Glomerular endothelial cell (primary cell): Measurements from ENCODE around the gene MFN1. TPM values are rescaled to one million over a fixed set of nuclear protein-coding genes. Genes with fewer than 3 reads are reported as not detected.

ENCODE experiments used
- DNase-seq: peaks from one replicate; pipeline ENCODE4 v3.0.0-alpha.2; 2011; ENCODE audit warnings: low read depth, low spot score; ENCODE audit errors: extremely low read depth
- total RNA-seq: library from RNA; depleted of rRNA; stranded (reverse); fragments of >200 nt; gene quantifications from 2 replicates; pipeline ENCODE4 v1.2.3, GENCODE V29; 2015

Gene MFN1
- total RNA-seq, 1 donor from 2014 or later, result 22.5 TPM

DNA sequence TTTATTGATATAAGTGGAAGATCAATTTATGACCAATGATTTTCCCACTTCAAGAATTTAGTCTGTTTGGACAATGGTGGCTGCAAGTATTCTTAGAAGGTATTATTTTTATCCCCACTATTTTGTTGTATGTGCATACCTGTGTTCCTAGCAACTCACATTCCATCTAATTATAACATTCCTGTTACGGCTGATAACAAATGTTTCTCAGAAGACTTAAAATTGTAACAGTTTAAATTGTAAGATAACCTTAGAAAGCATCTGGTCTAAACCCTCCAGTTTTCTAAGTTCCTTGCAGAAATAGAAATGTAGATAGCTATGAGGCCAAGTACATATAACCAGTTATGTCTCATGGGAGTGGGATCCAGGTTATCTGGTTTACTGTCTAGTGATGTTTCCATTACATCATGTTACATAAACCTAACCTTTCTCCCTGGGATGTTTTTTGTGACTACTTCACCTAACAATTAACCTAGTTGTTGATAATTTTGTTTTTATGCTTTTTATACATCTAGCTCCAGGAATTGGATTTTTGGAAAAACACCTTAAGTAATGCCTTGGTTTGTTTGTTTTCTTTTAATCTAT is 11.1 kb upstream of the MFN1 start:
- no peak for DNase-seq

DNA sequence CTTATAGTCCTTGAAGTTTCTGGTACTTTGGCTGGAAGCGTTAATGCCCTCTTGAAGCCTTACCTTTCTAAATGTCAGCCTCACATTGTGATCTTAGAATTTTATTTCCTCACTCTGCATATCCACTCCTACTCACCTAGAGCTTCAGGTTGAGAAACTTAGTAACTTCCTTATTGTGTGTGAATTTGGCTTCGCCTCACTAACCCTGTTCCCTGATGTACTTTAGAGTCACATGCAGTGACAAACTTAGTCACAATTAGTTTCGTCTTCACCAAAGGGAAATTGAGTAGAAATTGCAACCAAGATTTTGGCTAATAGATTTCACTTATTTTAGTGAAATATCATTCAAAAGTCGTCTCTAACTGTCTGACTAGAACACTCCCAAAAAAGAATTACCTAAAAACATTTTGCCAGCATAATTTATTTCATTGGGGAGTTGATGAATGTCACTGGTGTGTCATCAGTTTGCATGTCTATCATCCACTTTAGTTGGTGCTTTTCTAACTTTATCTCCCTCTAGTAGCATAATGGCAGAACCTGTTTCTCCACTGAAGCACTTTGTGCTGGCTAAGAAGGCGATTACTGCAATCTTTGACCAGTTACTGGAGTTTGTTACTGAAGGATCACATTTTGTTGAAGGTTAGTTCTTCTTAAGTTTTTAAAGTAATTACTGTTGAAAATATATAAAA is 960 bp downstream of the MFN1 start:
- DNase-seq, result no peak

DNA sequence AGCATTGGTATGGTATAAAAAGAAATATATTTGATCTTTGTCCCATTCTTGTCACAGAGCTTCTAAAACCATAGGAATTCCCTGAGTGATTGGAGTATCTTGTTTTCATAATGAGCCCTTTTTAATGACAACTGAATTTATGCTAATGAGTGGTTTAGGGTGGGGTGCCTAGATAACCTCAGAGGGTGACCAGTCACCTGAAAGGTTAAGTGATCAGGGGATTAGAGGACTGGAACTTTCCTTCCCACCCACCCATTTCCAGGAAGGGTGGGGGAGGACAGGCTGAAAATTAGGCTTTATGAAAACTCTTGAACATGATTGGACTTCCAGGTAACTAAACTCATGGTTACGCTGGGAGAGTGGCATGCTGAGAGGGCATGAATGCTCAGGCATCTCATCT is 8.5 kb downstream of the MFN1 start:
- DNase-seq, result no peak

- no peak for DNase-seq
Observed at GRCh38 chr3:179363332-179363731, 15.8 kb downstream of the MFN1 start.

GRCh38 chr3:179369621-179370020 is 22.1 kb downstream of the MFN1 start:
- DNase-seq, result no peak

DNA sequence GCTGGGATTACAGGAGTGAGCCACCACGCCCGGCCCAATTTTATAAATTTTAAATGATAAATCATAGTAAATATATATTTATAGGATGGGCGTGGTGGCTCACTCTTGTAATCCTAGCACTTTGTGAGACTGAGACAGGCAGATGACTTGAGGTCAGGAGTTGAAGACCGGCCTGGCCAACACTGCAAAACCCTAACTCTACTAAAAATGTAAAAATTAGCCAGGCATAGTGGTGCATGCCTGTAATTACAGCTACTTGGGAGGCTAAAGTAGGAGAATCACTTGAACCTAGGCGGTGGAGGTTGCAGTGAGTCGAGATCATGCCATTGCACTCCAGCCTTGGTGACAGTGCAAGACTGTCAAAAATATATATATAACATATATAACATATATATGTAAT is 26.4 kb downstream of the MFN1 start:
- DNase-seq, result no peak

DNA sequence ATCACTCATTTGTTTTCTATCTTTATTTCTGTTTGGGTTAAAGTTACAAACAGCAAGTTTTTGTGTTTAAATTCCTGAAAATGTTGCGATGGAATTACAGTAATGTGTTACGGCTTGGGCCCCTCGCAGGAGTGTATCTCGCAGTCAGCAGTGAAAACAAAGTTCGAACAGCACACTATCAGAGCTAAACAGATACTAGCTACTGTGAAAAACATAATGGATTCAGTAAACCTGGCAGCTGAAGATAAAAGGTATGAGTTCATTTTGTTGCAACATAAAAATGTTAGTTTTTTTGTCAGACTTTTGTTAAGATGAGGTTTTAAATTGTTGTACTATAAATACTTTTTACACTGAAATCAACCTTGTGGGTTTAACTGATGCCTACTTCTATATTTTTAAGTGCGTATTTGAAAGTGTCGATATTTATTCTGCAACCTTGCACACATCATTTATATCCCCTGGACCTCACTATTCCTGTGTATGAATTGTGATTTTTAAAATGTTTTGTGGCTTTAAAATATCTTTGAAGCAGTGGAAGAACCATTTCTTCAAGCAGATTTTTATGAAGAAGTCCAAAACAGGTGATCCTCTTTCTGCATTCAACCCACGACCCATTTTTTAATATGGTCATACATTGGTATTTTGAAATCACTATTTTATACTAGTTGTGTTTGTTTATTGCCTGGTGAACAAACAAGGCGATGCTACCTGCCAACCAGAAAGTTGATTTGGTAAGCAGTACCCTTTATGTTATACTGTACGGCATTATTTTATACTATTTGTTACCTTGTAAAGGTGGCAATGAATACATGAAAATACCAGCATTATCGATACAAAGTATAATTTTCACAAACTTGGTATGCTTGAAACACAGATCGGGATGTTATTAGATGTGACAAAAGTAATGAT is 27.8 kb downstream of the MFN1 start:
- DNase-seq, result no peak

DNA sequence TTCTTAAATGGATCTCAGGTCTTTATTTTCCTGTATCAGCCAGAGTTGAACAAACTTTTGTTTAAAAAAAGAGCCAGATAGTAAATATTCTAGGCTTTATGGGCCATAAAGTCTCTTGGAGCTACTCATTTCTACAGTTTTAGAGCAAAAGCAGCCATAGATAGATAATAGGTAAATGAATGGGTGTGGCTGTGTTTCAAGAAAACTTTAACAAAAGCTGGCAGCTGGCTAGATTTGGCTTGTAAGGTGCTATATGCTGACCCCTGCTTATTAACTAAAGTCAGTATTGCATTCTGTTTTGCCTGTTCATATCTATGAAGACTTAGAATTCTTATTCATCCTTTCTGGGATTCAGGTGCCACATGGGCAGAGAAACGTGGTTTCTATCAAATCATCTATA is 29.0 kb downstream of the MFN1 start:
- DNase-seq, result no peak

DNA sequence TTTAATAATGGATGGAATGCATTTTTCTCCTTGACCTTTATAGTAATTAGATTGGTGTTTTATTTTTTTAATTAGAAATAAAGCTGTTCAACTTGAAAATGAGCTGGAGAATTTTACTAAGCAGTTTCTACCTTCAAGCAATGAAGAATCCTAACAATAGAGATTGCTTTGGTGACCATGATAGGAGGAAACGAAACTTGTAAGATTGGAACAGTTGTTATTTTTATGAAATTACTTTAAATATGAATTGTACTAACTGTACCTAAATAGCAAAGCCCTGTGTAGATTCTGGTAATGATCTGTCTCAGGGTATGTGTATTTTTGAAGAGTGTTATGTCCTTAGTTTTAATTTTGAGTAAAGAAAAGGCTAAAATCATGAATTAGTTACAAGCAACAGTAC is 44.4 kb downstream of the MFN1 start:
- no peak for DNase-seq

DNA sequence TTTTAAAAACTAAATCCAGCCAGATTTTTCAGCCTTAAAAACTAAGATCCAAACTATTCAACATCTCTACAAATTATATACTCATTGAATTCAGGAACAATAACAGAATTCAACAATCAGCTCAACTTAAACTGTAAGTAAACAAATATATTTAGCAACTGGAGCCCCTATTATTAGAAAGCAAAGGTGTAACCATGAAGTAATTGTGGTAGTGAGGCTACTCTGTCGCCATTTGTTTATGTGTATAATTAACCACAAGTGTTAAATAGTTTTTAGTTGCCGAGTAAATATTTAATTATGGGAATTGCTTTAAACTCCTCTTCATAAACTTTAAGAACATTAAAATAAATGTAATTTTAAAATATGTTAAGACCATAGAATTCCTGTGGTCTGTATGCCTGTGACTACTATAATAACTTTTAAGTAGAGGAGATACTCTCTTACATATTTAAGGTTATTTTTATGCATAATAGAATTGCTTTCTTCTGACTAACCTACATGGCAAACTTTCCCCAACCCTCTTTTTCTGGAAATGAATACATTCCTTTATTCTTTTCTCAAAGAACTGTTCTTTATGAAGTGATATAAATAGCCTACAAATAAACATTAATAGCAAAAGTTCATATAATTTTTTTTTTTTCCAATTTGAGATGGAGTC is 51.2 kb downstream of the MFN1 start:
- no peak for DNase-seq

- DNase-seq, result no peak
Observed at GRCh38 chr3:179401561-179401960, 54.1 kb downstream of the MFN1 start.

GRCh38 chr3:179402963-179403362 is 55.5 kb downstream of the MFN1 start:
- DNase-seq, result no peak

DNA sequence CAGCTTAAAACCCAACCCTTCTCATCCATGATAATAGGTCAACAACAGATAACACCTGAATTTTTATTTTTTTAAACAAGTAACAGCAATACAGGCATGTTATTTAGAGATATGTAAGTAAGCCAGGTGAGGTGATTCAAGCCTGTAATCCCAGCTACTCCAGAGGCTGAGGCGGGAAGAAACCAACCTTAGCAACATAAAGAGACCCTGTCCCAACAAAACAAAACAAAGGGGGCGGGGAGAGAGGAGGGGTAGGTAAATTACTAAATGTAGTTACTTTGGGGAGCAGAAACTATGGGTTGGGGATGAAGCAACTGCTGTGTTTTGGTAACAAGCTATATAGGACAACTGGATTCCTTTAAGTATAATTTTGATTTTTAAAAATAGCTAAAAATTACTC is 56.8 kb downstream of the MFN1 start:
- DNase-seq, result no peak

- DNase-seq, result no peak
Observed at GRCh38 chr3:179410331-179410730, 62.8 kb downstream of the MFN1 start.

DNA sequence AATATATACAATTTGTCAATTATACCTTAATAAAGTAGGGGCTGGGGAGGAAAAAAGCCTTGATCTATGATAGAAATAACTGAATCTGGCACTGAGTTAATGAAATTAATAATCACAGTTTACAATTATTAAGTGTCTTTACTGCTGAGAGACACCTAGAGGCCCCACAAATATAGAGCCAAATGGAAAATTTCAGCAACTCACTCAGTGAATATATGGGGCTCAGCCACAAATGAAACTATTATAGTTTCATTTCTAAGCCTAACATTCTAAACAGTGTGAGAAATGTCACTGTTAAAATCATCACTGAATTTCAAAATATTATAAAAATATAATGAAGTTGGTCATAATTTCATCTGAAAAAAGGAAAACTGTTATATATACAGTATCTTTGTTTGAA is 63.5 kb downstream of the MFN1 start:
- no peak for DNase-seq

DNA sequence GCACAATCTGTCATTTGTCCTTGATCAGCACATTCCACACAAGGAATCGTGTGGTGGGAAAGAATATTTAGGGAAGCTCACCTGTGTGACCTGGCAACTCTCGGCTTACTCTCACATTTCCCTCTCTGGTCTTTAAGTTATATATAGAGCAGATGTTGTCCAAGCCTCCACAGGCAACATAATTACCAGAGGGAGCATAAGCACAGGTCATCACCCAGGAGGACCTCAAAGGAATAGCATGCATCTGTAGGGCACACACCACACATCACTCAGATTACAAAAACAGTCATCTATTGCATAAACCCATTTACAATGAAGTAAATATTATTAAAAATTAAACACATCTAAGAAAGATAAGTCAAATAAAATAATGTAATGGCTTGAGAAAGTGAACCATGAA is 67.3 kb downstream of the MFN1 start:
- no peak for DNase-seq

- no peak for DNase-seq
Observed at GRCh38 chr3:179415377-179415776, 67.9 kb downstream of the MFN1 start.

DNA sequence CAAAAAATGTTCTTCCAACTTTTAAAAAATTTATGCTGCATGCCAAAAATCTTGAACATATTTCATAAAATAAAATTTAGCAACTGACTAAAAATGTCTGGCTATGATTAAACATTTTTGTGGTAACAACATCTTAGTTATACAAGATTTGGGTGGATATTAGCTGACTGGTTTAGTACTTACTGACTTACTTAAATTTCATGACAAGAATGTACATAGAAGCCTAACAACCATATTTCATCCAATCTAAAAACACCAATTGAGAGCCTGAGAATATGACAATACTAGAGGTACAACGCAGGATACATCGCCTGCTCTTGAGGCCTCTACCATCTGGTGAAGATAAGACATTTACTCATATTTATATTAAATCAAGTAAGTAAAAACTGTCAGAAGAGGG is 69.2 kb downstream of the MFN1 start:
- DNase-seq, result no peak

GRCh38 chr3:179418610-179419009 is 71.1 kb downstream of the MFN1 start:
- DNase-seq, result no peak

DNA sequence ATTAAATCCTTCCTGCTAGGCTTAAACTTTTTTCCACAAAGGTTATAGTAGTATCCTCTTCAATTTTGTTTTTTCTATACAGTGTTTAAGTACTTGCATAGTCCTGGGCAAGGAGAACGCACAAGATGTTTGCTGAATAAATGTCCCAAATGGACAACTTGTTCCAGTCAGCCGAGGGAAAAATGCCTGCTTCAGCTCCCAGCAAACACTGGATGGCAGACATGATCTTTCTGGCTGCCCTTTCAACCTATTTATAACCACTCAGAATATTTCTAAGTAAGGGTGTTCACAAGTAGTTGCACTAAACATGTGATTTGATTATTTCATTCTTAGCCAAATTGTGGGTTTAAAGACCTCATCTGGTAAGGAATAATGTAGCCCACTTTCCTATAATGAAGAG is 74.0 kb downstream of the MFN1 start:
- DNase-seq, result no peak

- DNase-seq, result no peak
Observed at GRCh38 chr3:179425075-179425474, 77.6 kb downstream of the MFN1 start.
